ENCODE data around the gene PCED1B.

PCED1B gene

GRCh38 chr12:47186246-47186645, 106.8 kb downstream of the PCED1B start:
- H3K4me1 ChIP-seq (ENCODE audit: control insufficient read depth, insufficient read depth, low read length), result no peaks in the 10 kb centered on the region
- TF ChIP-seq ZNF341 (tag by site-specific recombination; IDR thresholded peaks at IDR 0.05; ENCODE audit: low read depth) (no peak), ZXDB (tag by site-specific recombination; IDR thresholded peaks at IDR 0.05) (no peak), ZNF76 (tag by site-specific recombination; IDR thresholded peaks at IDR 0.05; ENCODE audit: borderline replicate concordance, low read depth) (no peak), ZNF510 (tag by site-specific recombination; IDR thresholded peaks at IDR 0.05; ENCODE audit: insufficient replicate concordance) (no peak), KLF10 (tag by site-specific recombination; IDR thresholded peaks at IDR 0.05) (no peak), ZNF140 (tag by site-specific recombination; IDR thresholded peaks at IDR 0.05) (no peak), ZSCAN4 (tag by site-specific recombination; IDR thresholded peaks at IDR 0.05) (no peak), ZNF311 (tag by site-specific recombination; IDR thresholded peaks at IDR 0.05; ENCODE audit: borderline replicate concordance) (no peak), ZNF561 (tag by site-specific recombination; IDR thresholded peaks at IDR 0.05; ENCODE audit: borderline replicate concordance) (no peak), ZNF423 (tag by site-specific recombination; IDR thresholded peaks at IDR 0.05) (no peak), ZNF10 (tag by site-specific recombination; IDR thresholded peaks at IDR 0.05) (no peak)
- H3K27ac ChIP-seq (ENCODE audit: extremely low read depth, low read depth, low read length), result no peak overlapping the region
- POLR2A ChIA-PET, result no interaction called here
- H3K9me3 ChIP-seq (ENCODE audit: control insufficient read depth, insufficient read depth, low read depth, low read length), result no peaks in the 10 kb centered on the region
- H3K4me3 ChIP-seq (ENCODE audit: low read depth, low read length), result no peak overlapping the region
- CTCF ChIA-PET, result interaction anchor here (0.6 kb wide), 1 partner anchor 76 kb away, joined by 4 read pairs; no protein-coding TSS in a partner anchor
- H3K36me3 ChIP-seq (ENCODE audit: control insufficient read depth in 2 of 2, insufficient read depth in 1 of 2, low read length in 2 of 2), result no peaks in the 10 kb centered on the region

GRCh38 chr12:47188576-47189441, 109.4 kb downstream of the PCED1B start:
- POLR2A ChIA-PET, result no interaction called here
- H3K9me3 ChIP-seq (ENCODE audit: control insufficient read depth, insufficient read depth, low read depth, low read length), result no peaks in the 10 kb centered on the region
- H3K27ac ChIP-seq (ENCODE audit: extremely low read depth, low read depth, low read length), result no peak overlapping the region
- no peak for TF ChIP-seq ZNF221 (tag by site-specific recombination; IDR thresholded peaks at IDR 0.05; ENCODE audit: borderline replicate concordance)
- TF ChIP-seq FEZF1 (tag by site-specific recombination; IDR thresholded peaks at IDR 0.05), result peak; percentile 54
- TF ChIP-seq SCRT2 (tag by site-specific recombination; IDR thresholded peaks at IDR 0.05), result 0 out of 2 replicates have a peak, but pooled peaks have one; percentile 26
- TF ChIP-seq ZNF514 (tag by site-specific recombination; IDR thresholded peaks at IDR 0.05), result no peak
- CTCF ChIA-PET, result no interaction called here
- no peak overlapping the region for H3K4me3 ChIP-seq (ENCODE audit: low read depth, low read length)
- H3K4me1 ChIP-seq (ENCODE audit: control insufficient read depth, insufficient read depth, low read length), result no peaks in the 10 kb centered on the region
- no peaks in the 10 kb centered on the region for H3K36me3 ChIP-seq (ENCODE audit: control insufficient read depth in 2 of 2, insufficient read depth in 1 of 2, low read length in 2 of 2)

- Histone ChIP-seq H3K4me1 (ENCODE audit: control insufficient read depth, insufficient read depth, low read length) (no peaks in the 10 kb centered on the region), H3K36me3 (ENCODE audit: control insufficient read depth in 2 of 2, insufficient read depth in 1 of 2, low read length in 2 of 2) (no peaks in the 10 kb centered on the region), H3K4me3 (ENCODE audit: low read depth, low read length) (no peak overlapping the region), H3K27ac (ENCODE audit: extremely low read depth, low read depth, low read length) (no peak overlapping the region), H3K9me3 (ENCODE audit: control insufficient read depth, insufficient read depth, low read depth, low read length) (no peaks in the 10 kb centered on the region)
- POLR2A ChIA-PET, result no interaction called here
- CTCF ChIA-PET, result interaction anchor here (0.6 kb wide), 1 partner anchor 72 kb away, joined by 3 read pairs; no protein-coding TSS in a partner anchor
- TF ChIP-seq ZNF555 (tag by site-specific recombination; conservative IDR thresholded peaks at IDR 0.05) (no peak), HIC1 (tag by site-specific recombination; IDR thresholded peaks at IDR 0.05) (no peak), ZNF561 (tag by site-specific recombination; IDR thresholded peaks at IDR 0.05; ENCODE audit: borderline replicate concordance) (no peak), ZNF488 (tag by site-specific recombination; IDR thresholded peaks at IDR 0.05) (no peak), ZNF221 (tag by site-specific recombination; IDR thresholded peaks at IDR 0.05; ENCODE audit: borderline replicate concordance) (no peak), GLIS1 (tag by site-specific recombination; IDR thresholded peaks at IDR 0.05) (no peak), ZNF76 (tag by site-specific recombination; IDR thresholded peaks at IDR 0.05; ENCODE audit: borderline replicate concordance, low read depth) (no peak), ZBTB6 (tag by site-specific recombination; IDR thresholded peaks at IDR 0.05) (no peak), ZNF202 (tag by site-specific recombination; IDR thresholded peaks at IDR 0.05; ENCODE audit: borderline replicate concordance) (no peak), ZNF529 (tag by site-specific recombination; IDR thresholded peaks at IDR 0.05; ENCODE audit: insufficient replicate concordance) (no peak), ZNF596 (tag by site-specific recombination; IDR thresholded peaks at IDR 0.05) (no peak)
These were observed 110.3 kb downstream of the PCED1B start for GRCh38 chr12:47189728-47190127.

All from HEK293 (cell line).